DMS114 treated with DMSO at 0.1 percent for 48 hours (cell line): ENCODE data around the gene SRSF1.
"Not testable (repeated sequence)": the region's sequence is repeated elsewhere in the genome, so short reads cannot be mapped to it uniquely, and the experiment has no call there.

Source experiments
- DNase-seq: peaks from one replicate; lab custom pipeline; 2025; ENCODE audit not compliant: unreplicated experiment; lab: John Stamatoyannopoulos, UW

Gene SRSF1, protein sequence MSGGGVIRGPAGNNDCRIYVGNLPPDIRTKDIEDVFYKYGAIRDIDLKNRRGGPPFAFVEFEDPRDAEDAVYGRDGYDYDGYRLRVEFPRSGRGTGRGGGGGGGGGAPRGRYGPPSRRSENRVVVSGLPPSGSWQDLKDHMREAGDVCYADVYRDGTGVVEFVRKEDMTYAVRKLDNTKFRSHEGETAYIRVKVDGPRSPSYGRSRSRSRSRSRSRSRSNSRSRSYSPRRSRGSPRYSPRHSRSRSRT

GRCh38 chr17:58006924-58007780 lies at the start of gene SRSF1:
SRSF1 (minus strand) TSS chr17:58007246; CDS start chr17:58007137, 109 bp downstream.
- peak; percentile 97 for DNase-seq

- DNase-seq: no peak
Measured at GRCh38 chr17:58056476-58056875, 49.4 kb upstream of the SRSF1 start.

- DNase-seq: no peak
Measured at GRCh38 chr17:58054641-58055040, 47.6 kb upstream of the SRSF1 start.

DNA sequence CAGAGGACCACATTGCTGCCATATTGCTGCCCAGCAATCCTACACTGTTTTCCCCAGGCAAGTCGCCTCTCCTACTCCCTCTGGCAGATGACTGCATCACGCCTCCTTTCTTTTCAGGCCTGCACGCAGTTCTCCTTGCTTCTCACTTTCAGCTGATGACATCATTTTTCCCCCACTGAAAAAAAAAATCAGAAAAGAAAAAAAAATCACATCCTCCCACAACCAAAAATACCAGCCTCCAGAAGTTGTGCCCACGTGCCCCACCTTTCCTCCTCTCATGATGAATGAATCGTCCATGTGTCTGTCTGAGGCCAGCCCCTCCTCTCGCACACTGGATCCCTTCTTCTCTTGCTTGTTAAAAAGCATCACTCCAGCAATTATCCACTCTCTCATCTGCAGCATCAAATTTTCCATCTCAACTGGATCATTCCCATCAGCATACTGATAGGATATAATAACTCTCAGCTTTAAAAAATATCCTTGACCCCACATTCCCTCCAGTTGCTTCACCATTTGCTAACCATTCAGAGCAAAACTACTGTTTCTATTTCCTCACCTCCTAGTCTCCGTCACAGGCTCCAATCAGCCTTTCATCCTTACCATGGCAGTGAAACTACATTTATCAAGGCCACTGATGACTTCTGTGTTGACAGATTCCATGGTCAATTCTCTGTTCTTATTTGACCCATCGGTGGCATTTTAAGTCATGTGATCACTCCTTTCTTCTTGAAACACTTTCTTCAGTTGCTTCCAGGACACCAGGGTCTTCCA lies 46.1 kb upstream of the SRSF1 start:
- no peak for DNase-seq

- DNase-seq: no peak
Measured at GRCh38 chr17:58052407-58052806, 45.4 kb upstream of the SRSF1 start.

DNA sequence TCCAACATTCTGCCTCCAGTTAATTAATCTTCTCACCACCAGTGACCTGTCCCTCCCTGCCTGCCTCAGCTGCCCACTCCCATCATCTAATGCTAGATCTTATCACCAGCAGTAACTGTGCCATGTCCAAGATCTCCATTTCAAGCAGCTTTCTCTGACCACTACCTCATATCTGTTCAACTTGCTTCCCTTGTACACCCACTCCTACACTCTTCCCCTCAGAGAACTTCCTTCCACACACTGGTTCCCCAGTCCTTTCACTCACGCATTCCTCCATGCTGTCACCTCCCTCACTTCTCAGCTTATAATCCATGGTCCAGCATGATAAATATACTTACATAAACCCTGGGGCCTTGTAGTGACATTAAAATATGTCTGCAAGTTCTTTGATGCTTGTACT lies 44.4 kb upstream of the SRSF1 start:
- DNase-seq: no peak

DNA sequence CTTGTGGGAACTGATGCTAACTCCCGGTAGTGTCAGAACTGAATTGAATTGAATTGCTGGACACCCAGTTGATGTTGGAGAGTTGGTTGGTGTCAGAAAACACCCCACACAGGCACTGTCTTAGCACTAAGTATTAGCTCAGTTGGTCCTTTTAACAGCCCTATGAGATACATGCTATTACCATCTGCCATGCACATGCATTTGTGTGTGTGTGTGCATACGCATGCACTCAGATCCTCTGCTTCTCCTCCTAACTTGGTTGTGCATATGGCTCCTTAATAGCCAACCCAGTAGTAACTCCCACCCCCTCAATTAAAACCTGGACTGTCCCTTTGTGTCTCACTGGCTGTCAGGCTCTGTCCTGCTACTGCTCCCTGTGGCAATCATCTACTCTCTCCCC lies 43.9 kb upstream of the SRSF1 start:
- no peak for DNase-seq

GRCh38 chr17:58049533-58049932 lies 42.5 kb upstream of the SRSF1 start:
- DNase-seq: no peak

DNA sequence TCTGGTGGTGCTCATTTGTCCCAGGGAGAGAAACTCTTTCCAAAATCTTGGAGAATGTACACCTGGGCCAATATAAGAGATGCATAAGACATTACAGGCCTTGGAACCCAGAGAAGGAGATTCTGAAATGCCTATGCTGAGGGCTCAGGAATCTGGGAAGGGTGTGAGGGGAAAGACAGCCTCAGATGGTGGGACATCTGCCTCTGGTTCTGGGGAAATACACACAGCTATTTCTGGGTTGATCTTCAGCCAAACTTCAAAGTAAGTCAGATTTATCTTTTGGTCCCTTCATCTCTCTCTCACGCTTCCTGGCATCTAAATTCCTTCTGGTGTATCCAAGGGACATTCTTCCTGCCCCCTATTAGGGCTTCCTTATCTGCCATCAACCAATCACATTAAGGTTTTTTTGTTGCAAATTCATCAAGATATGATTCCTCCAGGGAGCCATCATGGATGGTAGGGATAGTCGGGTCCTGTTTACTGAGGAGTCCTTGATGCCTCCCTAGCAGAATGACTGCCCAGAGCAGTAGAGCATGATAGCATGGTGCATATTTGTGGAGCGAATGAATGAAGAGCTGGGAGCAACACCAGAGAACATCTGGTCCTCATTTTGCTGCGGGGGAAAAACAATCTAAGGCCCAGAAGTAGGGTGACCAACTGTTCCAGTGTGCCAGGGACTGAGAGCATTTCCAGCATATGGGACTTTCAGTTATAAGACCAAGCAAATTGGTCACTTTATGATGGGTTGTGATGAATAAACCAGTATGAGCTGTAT lies 40.5 kb upstream of the SRSF1 start:
- DNase-seq: no peak

GRCh38 chr17:58046239-58047094 lies 39.4 kb upstream of the SRSF1 start:
- DNase-seq: no peak

DNA sequence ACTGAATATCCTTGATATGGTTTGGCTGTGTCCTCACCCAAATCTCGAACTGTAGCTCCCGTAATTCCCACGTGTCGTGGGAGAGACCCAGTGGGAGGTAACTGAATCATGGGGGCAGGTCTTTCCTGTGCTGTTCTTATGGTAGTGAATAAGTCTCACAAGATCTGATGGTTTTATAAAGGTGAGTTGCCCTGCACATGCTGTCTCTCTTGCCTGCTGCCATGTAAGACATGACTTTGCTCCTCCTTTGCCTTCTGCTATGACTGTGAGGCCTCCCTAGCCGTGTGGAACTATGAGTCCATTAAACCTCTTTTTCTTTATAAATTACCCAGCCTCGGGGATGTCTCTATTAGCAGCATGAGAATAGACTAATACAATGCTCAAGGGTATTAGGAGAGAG lies 37.2 kb upstream of the SRSF1 start:
- not testable (repeated sequence) for DNase-seq

DNA sequence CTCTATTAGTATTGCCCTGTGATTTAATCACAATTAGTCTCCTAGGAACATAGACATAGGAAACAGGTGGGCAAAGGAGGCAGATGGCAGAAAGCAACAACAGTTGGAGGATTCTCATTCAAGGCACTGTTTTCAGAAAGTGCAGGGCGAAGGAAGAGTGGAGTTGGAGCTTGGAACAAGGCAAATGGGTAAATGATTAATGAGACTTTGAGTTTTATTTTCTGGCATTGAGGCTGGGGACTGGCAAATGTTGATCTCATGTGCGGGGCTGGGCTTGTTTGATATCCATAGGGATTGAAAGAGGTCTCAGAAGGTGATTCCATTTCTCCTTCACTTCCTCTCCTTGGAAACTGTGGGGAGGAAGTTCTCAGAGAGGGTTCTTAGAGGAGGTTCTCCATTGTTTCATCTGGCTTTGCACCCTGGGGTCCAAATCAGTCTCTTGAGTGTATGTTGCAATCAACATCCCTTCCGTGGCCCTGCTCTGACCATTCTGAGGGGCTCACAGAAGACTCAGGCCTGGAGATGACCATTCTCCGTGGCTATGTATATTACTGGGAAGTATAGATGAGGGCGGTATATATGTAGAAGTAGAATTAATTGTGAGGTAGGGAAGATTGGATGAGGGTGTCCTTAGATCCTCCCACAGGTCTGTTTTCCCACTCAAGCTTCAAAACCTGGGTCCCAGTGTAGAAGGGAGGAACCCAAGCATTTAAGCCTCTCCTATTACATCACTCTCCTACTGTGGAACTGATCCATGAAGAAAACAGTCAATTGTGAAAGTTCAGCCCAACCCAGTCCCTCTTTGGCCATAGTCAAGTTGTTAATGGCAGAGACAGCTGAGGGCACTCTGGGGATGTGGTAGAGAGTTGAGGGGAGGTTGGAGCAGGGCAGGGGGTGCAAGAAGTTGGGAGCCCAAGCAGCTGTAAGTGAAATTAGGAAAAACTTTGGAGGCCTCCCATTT lies 36.5 kb upstream of the SRSF1 start:
- DNase-seq: no peak

- DNase-seq: no peak
Measured at GRCh38 chr17:58041161-58041560, 34.1 kb upstream of the SRSF1 start.

- DNase-seq: no peak
Measured at GRCh38 chr17:58040386-58040785, 33.3 kb upstream of the SRSF1 start.

DNA sequence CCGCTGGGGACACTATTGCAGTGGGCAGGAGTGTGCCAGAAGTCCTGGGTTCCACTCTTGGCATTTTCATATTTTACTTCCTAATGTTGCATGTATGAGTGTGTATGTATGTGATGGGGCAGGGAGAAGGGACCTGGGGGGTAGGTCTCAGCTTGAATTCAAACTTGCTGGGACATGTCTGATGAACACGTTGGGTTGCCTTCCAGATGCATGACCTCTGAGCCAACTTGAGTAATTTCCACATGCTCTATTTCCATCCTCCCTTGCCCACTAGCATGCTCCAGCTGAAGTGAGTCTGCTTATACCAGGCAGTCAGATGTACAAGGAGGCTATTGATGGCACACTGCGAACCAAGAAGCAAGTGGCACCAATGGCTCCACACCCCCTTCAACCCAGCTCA lies 32.9 kb upstream of the SRSF1 start:
- DNase-seq: no peak

DNA sequence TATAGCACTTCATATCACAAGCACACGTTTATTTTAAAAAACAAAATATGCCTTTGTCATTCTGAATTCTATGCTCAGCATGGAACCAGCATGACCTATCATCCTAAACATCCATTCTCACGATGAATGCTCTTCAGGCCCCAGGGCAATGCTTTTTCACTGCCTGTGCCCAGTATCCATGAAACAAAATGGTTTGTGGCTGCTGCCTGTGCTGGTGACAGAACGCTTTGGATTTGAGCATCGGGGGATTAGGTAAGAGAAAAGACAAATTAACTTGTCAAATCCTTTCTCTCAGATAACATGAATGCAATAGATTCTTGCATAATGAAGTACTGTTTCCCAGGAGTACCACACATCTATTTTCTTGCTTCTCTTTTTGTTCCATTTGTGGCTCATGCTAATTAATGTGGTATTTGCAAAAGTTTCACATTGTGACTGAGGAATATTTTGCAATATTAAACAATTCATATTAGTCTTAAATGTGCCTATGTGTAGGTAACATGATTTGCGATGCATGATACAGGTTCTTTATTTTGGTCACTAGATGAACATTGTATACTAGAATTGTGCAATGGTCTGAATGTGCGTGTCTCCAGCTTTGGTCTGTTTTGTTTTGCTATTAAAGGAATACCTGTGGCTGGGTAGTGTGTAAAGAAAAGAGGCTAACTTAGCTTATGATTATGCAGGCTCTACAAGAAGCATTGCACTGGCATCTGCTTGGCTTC lies 25.8 kb upstream of the SRSF1 start:
- no peak for DNase-seq

DNA sequence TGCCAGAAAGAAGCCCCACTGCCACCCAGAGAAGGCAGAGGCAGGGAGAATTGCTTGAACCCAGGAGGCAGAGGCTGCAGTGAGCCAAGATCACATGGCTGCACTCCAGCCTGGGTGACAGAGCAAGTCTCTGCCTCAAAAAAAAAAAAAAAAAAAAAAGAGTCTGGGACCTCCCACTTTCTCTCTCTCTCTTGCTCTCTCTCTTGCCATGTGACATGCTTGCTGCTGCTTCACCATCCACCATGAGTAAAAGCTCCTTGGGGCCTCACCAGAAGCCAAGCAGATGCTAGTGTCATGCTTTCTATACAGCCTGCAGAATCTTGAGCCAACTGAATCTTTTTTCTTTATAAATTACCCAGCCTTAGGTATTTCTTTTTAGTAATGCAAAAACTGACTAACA lies 21.5 kb upstream of the SRSF1 start:
- DNase-seq: no peak

- no peak for DNase-seq
Measured at GRCh38 chr17:58020401-58020800, 13.4 kb upstream of the SRSF1 start.
